ENCODE results near the gene CKAP5. TPM values are rescaled to one million over a fixed set of nuclear protein-coding genes. Genes with fewer than 3 reads are reported as not detected.

CKAP5 gene
- total and polyA plus RNA-seq, 8 donors = 4.0 to 36.3 (median 16.7) TPM

- H3K4me1 ChIP-seq = no peaks in the 10 kb centered on the region
- no peak overlapping the region for H3K4me3 ChIP-seq
- H3K27ac ChIP-seq = no peak overlapping the region
- FAIRE-seq (no peak), ATAC-seq (no peak), DNase-seq (no peak)
- WGBS, 2 donors = 86 to 90% methylated on average over 6 of the region's 6 CpGs
- intact Hi-C loops (cut with DNase I) = no loop called here
- no peaks in the 10 kb centered on the region for H3K27me3 ChIP-seq
- TF ChIP-seq, protein P1, sequence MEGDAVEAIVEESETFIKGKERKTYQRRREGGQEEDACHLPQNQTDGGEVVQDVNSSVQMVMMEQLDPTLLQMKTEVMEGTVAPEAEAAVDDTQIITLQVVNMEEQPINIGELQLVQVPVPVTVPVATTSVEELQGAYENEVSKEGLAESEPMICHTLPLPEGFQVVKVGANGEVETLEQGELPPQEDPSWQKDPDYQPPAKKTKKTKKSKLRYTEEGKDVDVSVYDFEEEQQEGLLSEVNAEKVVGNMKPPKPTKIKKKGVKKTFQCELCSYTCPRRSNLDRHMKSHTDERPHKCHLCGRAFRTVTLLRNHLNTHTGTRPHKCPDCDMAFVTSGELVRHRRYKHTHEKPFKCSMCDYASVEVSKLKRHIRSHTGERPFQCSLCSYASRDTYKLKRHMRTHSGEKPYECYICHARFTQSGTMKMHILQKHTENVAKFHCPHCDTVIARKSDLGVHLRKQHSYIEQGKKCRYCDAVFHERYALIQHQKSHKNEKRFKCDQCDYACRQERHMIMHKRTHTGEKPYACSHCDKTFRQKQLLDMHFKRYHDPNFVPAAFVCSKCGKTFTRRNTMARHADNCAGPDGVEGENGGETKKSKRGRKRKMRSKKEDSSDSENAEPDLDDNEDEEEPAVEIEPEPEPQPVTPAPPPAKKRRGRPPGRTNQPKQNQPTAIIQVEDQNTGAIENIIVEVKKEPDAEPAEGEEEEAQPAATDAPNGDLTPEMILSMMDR (IDR thresholded peaks at IDR 0.05) = no peak
- peaks cover 0 to 10% (median 0%) of the 10 kb centered on the region in 3 donors for H3K36me3 ChIP-seq
- H3K9me3 ChIP-seq = no peaks in the 10 kb centered on the region
Observed at GRCh38 chr11:46868912-46869311, 22.8 kb upstream of the CKAP5 start.

DNA sequence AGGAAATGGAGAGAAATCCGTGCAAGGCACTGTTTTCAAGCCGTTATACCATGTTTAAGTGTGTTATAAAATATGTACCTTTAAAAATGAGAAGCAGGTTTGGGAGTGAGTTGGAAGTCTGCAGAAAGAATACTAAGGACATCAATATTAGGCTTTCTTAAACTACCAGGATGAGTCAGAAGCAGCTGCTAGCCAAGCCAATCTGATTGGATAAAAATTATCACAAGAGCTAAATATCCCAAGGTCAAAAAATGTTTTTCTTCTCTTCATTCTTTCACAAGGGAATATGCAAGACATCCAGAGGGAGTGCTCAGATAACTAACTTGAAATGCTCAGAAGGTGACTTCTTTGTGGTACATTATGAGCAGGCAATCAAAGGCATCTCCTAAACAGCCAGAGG is 19.3 kb upstream of the CKAP5 start:
- WGBS, 2 donors = 68 to 83% methylated on average over 2 of the region's 2 CpGs
- Histone ChIP-seq H3K36me3 (peaks cover 0 to 6% (median 0%) of the 10 kb centered on the region in 3 donors), H3K27ac (no peak overlapping the region), H3K9me3 (no peaks in the 10 kb centered on the region), H3K4me3 (no peak overlapping the region), H3K4me1 (no peaks in the 10 kb centered on the region), H3K27me3 (no peaks in the 10 kb centered on the region)
- ATAC-seq = peak in 1 of 4 donors; percentile 19
- no peak for DNase-seq
- intact Hi-C loops (cut with DNase I) = no loop called here
- FAIRE-seq = no peak
- TF ChIP-seq, protein P1 (IDR thresholded peaks at IDR 0.05) = no peak

DNA sequence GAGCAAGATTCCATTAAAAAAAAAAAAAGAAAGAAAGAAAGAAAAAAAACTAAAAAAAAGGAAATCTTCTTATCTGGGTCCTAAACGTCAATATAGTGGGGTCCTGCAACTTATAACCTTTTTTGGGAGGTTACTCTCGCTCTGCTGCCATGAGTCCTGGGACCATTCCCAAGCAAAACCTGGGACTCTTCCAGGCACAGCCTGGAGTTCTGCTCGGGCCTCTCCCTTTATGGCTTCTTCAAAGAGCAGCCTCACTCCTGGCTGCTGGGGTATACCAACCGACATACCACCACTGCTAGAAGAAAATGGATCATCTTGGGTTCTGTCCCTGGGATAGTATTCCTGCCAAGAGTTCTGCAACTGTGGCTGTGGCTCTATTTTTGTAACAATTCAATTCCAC is 14.1 kb upstream of the CKAP5 start:
- no peaks in the 10 kb centered on the region for H3K9me3 ChIP-seq
- H3K4me1 ChIP-seq = no peaks in the 10 kb centered on the region
- H3K27me3 ChIP-seq = no peaks in the 10 kb centered on the region
- no peak overlapping the region for H3K4me3 ChIP-seq
- no peak for DNase-seq
- intact Hi-C loops (cut with DNase I) = no loop called here
- TF ChIP-seq, protein P1 (IDR thresholded peaks at IDR 0.05) = no peak
- 86 to 88% methylated on average over 4 of the region's 4 CpGs for WGBS, 2 donors
- no peak for ATAC-seq
- peaks cover 0 to 10% (median 0%) of the 10 kb centered on the region in 3 donors for H3K36me3 ChIP-seq
- H3K27ac ChIP-seq = no peak overlapping the region
- no peak for FAIRE-seq

- peaks cover 0 to 8% (median 0%) of the 10 kb centered on the region in 3 donors for H3K36me3 ChIP-seq
Observed at GRCh38 chr11:46858920-46859546, 13.0 kb upstream of the CKAP5 start.

DNA sequence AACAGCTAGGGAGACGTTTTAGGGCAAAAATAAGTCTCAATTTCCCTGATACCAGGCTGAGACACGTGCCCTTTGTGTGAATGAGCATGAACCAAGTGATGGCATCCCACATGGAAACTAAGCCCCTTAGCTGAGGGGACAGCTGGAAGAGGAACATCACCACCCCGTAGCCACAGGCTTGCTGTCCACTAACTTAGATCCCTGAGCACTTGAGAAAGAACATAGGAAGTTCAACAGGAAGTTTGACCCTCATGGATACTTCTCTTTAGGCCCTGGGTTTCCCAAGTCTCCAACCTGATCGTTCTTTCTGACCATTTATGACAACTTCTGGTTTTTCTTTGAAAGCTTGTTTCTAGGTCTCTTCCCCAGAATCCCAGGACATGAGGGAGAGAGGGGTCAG is 11.6 kb upstream of the CKAP5 start:
- H3K9me3 ChIP-seq = no peaks in the 10 kb centered on the region
- ATAC-seq (peak in 1 of 4 donors; percentile 41), DNase-seq (no peak), FAIRE-seq (no peak)
- intact Hi-C loops (cut with DNase I) = no loop called here
- H3K4me3 ChIP-seq = no peak overlapping the region
- H3K27ac ChIP-seq = no peak overlapping the region
- 67 to 72% methylated on average over 4 of the region's 4 CpGs for WGBS, 2 donors
- H3K36me3 ChIP-seq = peaks cover 0 to 4% (median 0%) of the 10 kb centered on the region in 3 donors
- no peaks in the 10 kb centered on the region for H3K4me1 ChIP-seq
- TF ChIP-seq, protein P1 (IDR thresholded peaks at IDR 0.05) = no peak
- H3K27me3 ChIP-seq = no peaks in the 10 kb centered on the region

More at GRCh38 chr11:46858920-46859546, 13.0 kb upstream of the CKAP5 start:
- peak in 2 of 4 donors; percentile 50 for ATAC-seq
- Histone ChIP-seq H3K27ac (no peak overlapping the region), H3K9me3 (no peaks in the 10 kb centered on the region), H3K27me3 (no peaks in the 10 kb centered on the region), H3K4me1 (no peaks in the 10 kb centered on the region), H3K4me3 (no peak overlapping the region)
- FAIRE-seq = no peak
- 84 to 88% methylated on average over 12 of the region's 12 CpGs for WGBS, 2 donors
- intact Hi-C loops (cut with DNase I) = no loop called here
- DNase-seq = no peak
- TF ChIP-seq, protein P1 (IDR thresholded peaks at IDR 0.05) = no peak

Data from pancreas (tissue), 10 donors.